GM21447 (cell line): ENCODE results near the gene FGL2.
"Not testable (repeated sequence)": the region's sequence is repeated elsewhere in the genome, so short reads cannot be mapped to it uniquely, and the experiment has no call there.

Experiments used
- ATAC-seq: cut with Tn5 transposase; IDR thresholded peaks from one replicate; pipeline ENCODE4 v1.9.1; 2021; ENCODE audit not compliant: unreplicated experiment

FGL2 gene

GRCh38 chr7:77216181-77216845 is 16.7 kb upstream of the FGL2 start:
- no peak for ATAC-seq

GRCh38 chr7:77209479-77210139 is 10.0 kb upstream of the FGL2 start:
- ATAC-seq, result no peak

- ATAC-seq, result no peak
Measured at GRCh38 chr7:77208416-77208815, 8.8 kb upstream of the FGL2 start.

GRCh38 chr7:77205706-77206105 is 6.1 kb upstream of the FGL2 start:
- ATAC-seq, result no peak

DNA sequence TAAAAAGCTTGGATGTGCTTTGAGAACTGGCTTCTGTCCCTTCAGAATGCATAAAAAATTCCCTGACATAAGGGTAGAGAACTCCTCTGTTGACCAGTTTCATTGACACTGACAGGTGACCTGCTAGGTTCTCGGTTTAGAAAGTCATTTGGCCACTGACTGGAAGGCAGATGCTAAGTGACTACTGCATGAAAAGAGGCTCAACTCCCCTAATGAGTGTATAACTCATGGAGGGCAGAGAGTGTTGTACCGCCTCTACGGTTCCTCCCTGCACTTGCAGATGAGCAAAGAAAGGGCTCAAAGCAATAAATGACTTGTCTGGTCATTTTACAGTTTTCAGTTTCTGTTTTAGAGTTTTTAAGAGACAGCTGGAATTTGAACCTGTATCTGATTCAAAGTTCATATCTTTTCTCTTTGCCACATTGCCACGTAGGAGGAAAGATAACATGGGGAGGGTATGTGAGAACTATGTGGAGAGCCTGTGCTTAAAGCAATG is 2.9 kb upstream of the FGL2 start:
- peak; percentile 94 for ATAC-seq

DNA sequence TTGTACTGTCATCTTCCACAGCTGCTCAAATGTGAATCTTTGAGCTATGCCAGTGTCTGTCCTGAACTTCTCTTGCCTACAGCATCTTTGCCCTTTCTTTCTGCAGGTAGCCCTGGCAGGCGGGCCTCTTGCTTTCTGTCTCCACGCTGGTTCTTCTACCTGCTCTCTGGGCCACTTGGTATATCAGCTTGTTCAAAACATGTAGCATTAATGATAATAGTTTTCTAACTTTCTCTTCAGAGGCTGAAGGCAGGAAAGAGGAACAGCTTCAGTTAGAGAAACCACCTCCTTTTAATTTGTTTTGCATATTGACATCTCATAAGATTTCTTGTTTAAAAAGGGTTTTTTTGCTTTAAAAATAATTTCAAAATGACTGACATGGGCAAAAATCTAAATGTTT is 923 bp upstream of the FGL2 start:
- no peak for ATAC-seq

DNA sequence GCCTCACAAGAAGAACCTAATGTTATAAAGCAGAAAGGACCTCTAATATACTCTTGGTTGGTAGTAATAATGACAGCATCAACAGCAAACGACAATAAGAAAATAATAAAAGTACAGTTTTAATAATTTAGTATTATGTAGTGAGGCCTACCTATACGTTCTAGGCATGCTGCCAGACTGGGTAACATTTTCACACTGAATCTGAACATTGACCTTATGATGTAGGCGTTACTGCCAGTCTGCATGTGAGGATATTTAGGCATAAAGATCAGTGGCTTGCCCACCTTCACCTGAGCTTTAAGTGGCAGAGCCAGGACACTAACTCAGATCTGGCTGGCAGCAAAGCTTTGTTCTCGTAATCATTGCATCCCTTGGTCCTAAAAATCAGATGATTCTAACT is 2.5 kb downstream of the FGL2 start:
- no peak for ATAC-seq

DNA sequence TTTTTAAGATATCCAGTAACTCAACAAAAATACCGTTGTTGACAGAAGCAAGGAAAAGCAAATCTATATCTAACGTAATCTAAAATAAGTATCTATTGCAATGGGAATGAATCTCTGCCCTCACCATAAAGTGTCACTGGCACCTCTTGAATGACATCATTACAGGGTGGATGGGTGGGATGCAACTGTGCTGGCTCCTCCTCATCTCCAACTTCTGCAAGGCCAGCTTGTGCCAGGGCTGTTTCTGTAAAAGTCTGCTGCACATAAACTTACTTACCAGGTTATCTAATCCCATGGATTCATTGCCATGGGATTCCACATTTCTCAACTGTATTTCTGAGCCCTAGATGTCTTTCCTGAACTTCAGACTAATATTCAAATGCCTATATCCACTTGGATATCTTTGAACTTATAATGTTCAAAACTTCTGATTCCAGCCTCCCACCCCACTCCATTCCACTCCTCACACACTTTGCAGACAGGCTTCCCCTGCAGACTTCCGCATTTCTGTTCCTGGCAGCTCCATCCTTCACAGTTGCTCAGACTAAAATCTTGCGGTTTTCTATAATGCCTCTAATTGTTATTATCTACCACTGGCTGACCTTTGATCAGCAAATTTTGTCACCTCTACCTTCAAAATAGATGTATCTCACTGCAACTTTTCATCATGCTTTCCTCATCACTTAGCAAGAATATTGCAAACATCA is 10.7 kb downstream of the FGL2 start:
- no peak for ATAC-seq

GRCh38 chr7:77185866-77186265 is 13.8 kb downstream of the FGL2 start:
- no peak for ATAC-seq

GRCh38 chr7:77184990-77185389 is 14.6 kb downstream of the FGL2 start:
- no peak for ATAC-seq

DNA sequence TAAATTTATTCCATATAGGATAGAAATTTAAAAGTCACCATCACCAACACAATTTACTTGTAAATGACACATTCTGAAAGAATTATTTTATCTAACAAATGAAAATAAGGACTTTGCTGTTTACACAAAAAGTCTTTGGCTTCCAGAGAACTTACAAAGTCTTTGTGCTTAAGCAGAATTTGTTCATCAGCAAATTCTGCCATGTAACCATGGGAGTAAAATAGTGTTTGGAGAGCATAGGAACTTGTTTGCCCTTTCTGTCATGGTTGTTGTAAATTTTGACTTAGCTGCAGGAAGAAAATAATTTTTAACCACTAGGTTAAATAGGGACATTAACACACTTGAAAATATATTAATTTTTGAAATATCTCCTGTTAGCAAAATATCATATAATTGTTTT is 15.2 kb downstream of the FGL2 start:
- no peak for ATAC-seq

DNA sequence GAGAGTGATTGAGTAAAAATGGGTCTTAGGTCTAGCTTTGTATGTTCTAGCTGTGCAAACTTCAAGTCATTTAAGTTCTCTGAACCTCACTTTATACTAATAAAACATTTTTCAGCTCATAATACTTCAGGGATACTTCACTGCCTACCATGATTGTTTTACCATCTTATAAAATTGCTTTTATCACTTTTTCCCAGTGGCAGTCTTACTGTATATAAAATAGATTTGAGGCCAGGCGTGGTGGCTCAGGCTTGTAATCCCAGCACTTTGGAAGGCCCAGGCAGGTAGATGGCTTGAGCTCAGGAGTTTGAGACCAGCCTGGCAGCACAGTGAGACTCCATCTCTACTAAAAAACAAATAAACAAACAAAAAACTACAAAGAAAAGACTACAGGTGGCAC is 17.4 kb downstream of the FGL2 start:
- no peak for ATAC-seq

DNA sequence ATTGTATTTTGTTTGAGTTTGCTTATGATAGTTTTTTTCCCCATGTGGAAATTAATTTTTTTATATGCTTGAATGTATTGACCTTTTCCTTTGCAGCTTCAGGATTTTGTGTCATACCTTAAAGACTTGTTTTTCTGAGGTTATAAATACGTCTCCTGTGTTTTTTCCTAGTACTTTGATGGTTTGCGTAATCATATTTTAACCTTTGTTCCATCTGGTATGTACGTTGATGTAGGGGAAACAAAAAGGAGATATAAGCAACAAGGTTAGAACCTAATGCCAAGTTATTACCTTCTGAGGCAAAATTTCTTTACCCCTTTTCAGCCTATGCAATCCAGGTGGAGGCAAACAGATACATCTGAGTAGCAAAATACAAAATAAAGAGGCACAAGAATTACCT is 17.9 kb downstream of the FGL2 start:
- ATAC-seq, result no peak

DNA sequence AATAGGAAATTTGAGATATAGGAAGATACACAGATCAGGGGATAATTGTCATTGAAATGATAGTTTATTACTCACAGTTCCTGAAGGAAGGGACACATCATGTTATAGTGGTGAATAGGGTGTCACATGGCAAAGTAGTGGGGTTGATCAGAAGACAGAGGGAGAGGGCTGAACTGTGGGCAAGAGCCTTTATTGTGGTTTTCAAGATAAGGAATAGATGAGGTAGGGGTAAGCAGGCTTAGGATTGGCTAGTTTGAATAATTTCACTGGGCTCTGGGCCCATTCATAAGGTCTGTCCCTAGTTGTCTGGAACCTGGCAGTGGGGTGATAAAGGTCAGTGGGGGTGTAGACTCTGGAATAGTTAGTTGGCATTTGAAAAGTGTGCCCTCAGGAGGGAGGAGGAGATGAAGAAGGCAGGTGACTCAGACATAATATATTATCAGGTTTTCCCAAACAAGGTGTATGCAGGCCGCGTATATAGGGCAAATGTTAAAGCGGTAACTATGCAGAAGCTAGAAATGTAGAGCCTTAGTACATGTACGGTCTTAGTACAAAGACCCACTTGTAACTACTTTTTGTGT is 18.5 kb downstream of the FGL2 start:
- ATAC-seq, result no peak

DNA sequence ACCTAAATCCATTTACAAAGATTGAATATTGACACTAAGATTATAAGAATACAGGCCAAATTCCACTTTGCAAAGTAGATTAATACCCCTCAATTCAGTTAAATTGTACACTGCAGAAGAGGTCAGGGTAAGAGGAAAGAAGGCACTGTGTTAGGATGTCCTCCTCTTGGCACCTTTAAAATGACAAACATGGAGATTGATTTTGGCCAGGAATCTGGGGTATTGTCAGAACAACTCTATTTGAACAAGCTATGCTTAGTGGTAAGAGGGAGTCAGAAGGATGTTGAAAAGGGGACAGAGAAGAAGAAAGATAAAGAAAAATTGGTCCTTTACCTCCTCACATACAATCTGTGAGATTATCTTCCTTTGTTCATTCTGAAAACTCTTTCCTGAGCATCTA is 21.6 kb downstream of the FGL2 start:
- ATAC-seq, result not testable (repeated sequence)

- not testable (repeated sequence) for ATAC-seq
Measured at GRCh38 chr7:77177321-77177904, 22.2 kb downstream of the FGL2 start.

- not testable (repeated sequence) for ATAC-seq
Measured at GRCh38 chr7:77175274-77175800, 24.3 kb downstream of the FGL2 start.

- not testable (repeated sequence) for ATAC-seq
Measured at GRCh38 chr7:77174418-77174817, 25.2 kb downstream of the FGL2 start.

- ATAC-seq, result not testable (repeated sequence)
Measured at GRCh38 chr7:77172437-77173172, 27.0 kb downstream of the FGL2 start.

DNA sequence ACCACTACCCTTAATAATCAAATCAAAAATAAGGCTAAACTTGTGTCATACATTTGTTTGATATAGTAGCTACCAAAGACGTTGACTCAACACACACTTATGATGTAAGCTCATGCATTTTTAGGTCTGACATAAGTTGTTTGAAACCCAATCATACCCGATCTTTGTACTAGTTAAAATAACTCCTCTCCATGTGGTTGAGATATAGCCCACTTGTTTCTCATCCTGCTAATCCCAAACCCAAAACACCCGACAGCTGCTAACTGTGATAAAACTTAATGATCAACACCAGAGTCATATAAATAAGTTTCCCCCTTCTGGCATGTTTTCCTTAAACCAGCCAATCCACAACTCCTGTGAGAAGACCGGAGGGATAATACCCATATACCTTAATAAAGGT is 28.5 kb downstream of the FGL2 start:
- ATAC-seq, result not testable (repeated sequence)
